ENCODE results near the gene SNX7.

- TF ChIP-seq CTCF (IDR thresholded peaks at IDR 0.05) = no peak
- TF ChIP-seq POLR2A (IDR thresholded peaks at IDR 0.05) = no peak
Measured at GRCh38 chr1:98761219-98761865, 99.8 kb downstream of the SNX7 start.

Measured in body of pancreas (tissue), 4 donors.